SK-N-SH (cell line): ENCODE results near the gene TTC28.

Experiments used
- GABPA ChIP-seq: IDR thresholded peaks from 2 replicates; pipeline ENCODE4 v1.4.0; 2012; ENCODE audit warnings: low read depth, mild to moderate bottlenecking
- JUND ChIP-seq: IDR thresholded peaks from 2 replicates; pipeline ENCODE4 v1.4.0; 2012
- MAX ChIP-seq: IDR thresholded peaks from 2 replicates; pipeline ENCODE4 v1.4.0; 2012; ENCODE audit warnings: low read depth
- MEF2A ChIP-seq: IDR thresholded peaks from 2 replicates; pipeline ENCODE4 v1.4.0; 2012; ENCODE audit warnings: low read depth, borderline replicate concordance
- MXI1 ChIP-seq: IDR thresholded peaks from 2 replicates; pipeline ENCODE4 v1.6.1; 2012; ENCODE audit warnings: mild to moderate bottlenecking, low read depth, low read length, improper control_type of control experiment
- RXRA ChIP-seq: IDR thresholded peaks from 2 replicates; pipeline ENCODE4 v1.4.0; 2012; ENCODE audit warnings: low read depth, mild to moderate bottlenecking, borderline replicate concordance
- TAF1 ChIP-seq: IDR thresholded peaks from 2 replicates; pipeline ENCODE4 v1.6.1; 2012; ENCODE audit warnings: low read depth, mild to moderate bottlenecking, low read length, moderate library complexity, borderline replicate concordance
- TF ChIP-seq, protein P1 (sequence below): fragments of 200-600 bp; sonication (generic); IDR thresholded peaks from 2 replicates; pipeline ENCODE4 v1.6.1; 2017; ENCODE audit warnings: antibody characterized with exemption, mild to moderate bottlenecking, moderate library complexity

DNA sequence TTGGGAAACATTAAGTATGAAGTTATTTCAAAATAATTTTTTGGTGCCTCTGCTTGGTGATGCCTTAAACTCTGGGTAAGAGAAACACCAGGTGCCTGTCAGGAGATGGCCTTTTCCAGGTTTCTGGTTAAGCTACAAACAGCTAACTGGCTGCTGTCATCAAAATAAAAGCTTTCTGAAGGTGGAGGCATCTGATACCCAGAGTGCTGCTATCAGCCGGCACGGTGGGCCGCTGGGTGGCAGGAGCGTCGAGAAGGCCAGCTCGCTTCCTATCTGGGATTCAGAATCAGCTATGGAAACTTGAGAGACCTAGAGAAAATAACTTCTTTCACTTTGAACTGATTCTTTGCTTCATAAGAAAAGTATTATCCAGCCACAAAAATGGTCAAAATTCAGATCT is 679.8 kb downstream of the TTC28 start:
- TF ChIP-seq, protein P1, sequence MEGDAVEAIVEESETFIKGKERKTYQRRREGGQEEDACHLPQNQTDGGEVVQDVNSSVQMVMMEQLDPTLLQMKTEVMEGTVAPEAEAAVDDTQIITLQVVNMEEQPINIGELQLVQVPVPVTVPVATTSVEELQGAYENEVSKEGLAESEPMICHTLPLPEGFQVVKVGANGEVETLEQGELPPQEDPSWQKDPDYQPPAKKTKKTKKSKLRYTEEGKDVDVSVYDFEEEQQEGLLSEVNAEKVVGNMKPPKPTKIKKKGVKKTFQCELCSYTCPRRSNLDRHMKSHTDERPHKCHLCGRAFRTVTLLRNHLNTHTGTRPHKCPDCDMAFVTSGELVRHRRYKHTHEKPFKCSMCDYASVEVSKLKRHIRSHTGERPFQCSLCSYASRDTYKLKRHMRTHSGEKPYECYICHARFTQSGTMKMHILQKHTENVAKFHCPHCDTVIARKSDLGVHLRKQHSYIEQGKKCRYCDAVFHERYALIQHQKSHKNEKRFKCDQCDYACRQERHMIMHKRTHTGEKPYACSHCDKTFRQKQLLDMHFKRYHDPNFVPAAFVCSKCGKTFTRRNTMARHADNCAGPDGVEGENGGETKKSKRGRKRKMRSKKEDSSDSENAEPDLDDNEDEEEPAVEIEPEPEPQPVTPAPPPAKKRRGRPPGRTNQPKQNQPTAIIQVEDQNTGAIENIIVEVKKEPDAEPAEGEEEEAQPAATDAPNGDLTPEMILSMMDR: no peak
- no peak for TF ChIP-seq TAF1
- TF ChIP-seq MXI1: no peak
- no peak for TF ChIP-seq MAX
- TF ChIP-seq MEF2A: no peak
- no peak for TF ChIP-seq JUND
- no peak for TF ChIP-seq GABPA
- TF ChIP-seq RXRA: no peak
